K562 (cell line): Measurements from ENCODE around the gene MFSD6. TPM values are rescaled to one million over a fixed set of nuclear protein-coding genes. Genes with fewer than 3 reads are reported as not detected.

Source experiments
- ATAC-seq: fragments of 200-7000 bp; cut with Tn5 transposase; 3 replicates; pipeline ENCODE4 v1.9.1; 2020; ENCODE audit warnings: moderate library complexity
- BruUV-seq: library from RNA; stranded (reverse); fragments of 400-500 nt; replicated peaks from 2 replicates; lab custom pipeline; 2021; lab: Mats Ljungman, UMichigan
- CTCF ChIA-PET: fragments of 300-600 bp; formaldehyde crosslinking; extraction: SDS; loops from one replicate; lab custom pipeline; 2021; ENCODE audit warnings: low intra/inter-chr PET ratio; lab: Yijun Ruan, JAX
- POLR2A ChIA-PET: fragments of 300-600, 350-650 bp; sonication (Branson Sonifier 250); formaldehyde crosslinking; extraction: SDS; loops from one replicate; lab custom pipeline; 2021; ENCODE audit warnings: antibody characterized with exemption, inconsistent platforms; lab: Yijun Ruan, JAX
- DNase-seq, 4 experiments: peaks; one replicate each; pipeline versions ENCODE4 v3.0.0 to v3.0.0-alpha.2; 2011 to 2018; ENCODE audit warnings: low spot score in 3 of 4, mixed read lengths in 3 of 4; ENCODE audit errors: extremely low read depth in 1 of 4
- FAIRE-seq: peaks from 2 replicates; lab custom pipeline; 2011; peaks lifted over from hg19 to GRCh38; lab: Jason Lieb, UNC
- H2AFZ ChIP-seq: 2 replicates; pipeline ENCODE4 v1.6.0; 2011; ENCODE audit warnings: low read depth, low read length, control low read depth, inconsistent platforms
- H3K27ac ChIP-seq: fragments of 200-600 bp; 3 replicates; pipeline ENCODE4 v1.8.0; 2011; ENCODE audit warnings: low read depth, mild to moderate bottlenecking, control low read depth, inconsistent platforms, low read length, moderate library complexity, mixed read lengths; ENCODE audit errors: extremely low read depth
- H3K27me3 ChIP-seq, 2 experiments: fragments of 300-600 bp in 1 of 2; 2 replicates in 1 of 2; 3 replicates in 1 of 2; pipeline versions ENCODE4 v1.6.0 to v1.8.0; 2011; ENCODE audit warnings: inconsistent platforms in 2 of 2, low read length in 2 of 2, mild to moderate bottlenecking in 1 of 2, mixed read lengths in 1 of 2, moderate library complexity in 1 of 2; ENCODE audit not compliant: control insufficient read depth in 2 of 2, insufficient read depth in 2 of 2
- H3K36me3 ChIP-seq: fragments of 300-600 bp; 3 replicates; pipeline ENCODE4 v1.8.0; 2011; ENCODE audit warnings: mild to moderate bottlenecking, low read length, inconsistent platforms; ENCODE audit not compliant: control insufficient read depth, insufficient read depth
- H3K4me1 ChIP-seq, 2 experiments: fragments of 200-600 bp in 1 of 2; replicated peaks in 1 of 2; 2 replicates in 1 of 2; 3 replicates in 1 of 2; pipeline versions ENCODE4 v1.5.1 to v1.8.0; 2011; ENCODE audit warnings: inconsistent platforms in 2 of 2, low read length in 2 of 2, mild to moderate bottlenecking in 1 of 2, mixed read lengths in 1 of 2, moderate library complexity in 1 of 2; ENCODE audit not compliant: control insufficient read depth in 2 of 2, insufficient read depth in 2 of 2
- H3K4me2 ChIP-seq: 2 replicates; pipeline ENCODE4 v1.6.1; 2011; ENCODE audit warnings: low read length, control low read depth, inconsistent platforms, mixed read lengths; ENCODE audit not compliant: insufficient read depth
- H3K4me3 ChIP-seq: fragments of 200-600 bp; sonication (generic), shearing (Covaris generic); 2 replicates; pipeline ENCODE4 v1.5.1; 2016; ENCODE audit warnings: control low read depth, inconsistent platforms
- H3K79me2 ChIP-seq: fragments of 200-600 bp; 3 replicates; pipeline ENCODE4 v1.8.0; 2011; ENCODE audit warnings: low read length, inconsistent platforms; ENCODE audit not compliant: control insufficient read depth, insufficient read depth
- H3K9ac ChIP-seq, 2 experiments: 2 replicates each; pipeline versions ENCODE4 v1.6.0 to v1.6.1; 2011; ENCODE audit warnings: low read depth in 2 of 2, low read length in 2 of 2, control low read depth in 1 of 2, inconsistent platforms in 1 of 2, mild to moderate bottlenecking in 1 of 2, mixed read lengths in 1 of 2; ENCODE audit not compliant: insufficient read depth in 1 of 2
- H3K9me1 ChIP-seq: one replicate; pipeline ENCODE4 v1.6.0; 2011; ENCODE audit warnings: inconsistent platforms, mild to moderate bottlenecking, low read length, moderate library complexity; ENCODE audit not compliant: control insufficient read depth, insufficient read depth
- H3K9me3 ChIP-seq: replicated peaks from 2 replicates; pipeline ENCODE4 v1.5.1; 2011; ENCODE audit warnings: low read depth, low read length, inconsistent platforms; ENCODE audit not compliant: control insufficient read depth, insufficient read depth
- H4K20me1 ChIP-seq: replicated peaks from 2 replicates; pipeline ENCODE4 v1.6.1; 2011; ENCODE audit warnings: low read length, inconsistent platforms, mixed read lengths; ENCODE audit not compliant: control insufficient read depth, insufficient read depth
- ARID3B ChIP-seq: fragments of 250-450 bp; sonication (Bioruptor Pico); IDR thresholded peaks from 2 replicates; pipeline ENCODE4 v1.4.0; 2020; ENCODE audit warnings: borderline replicate concordance
- BCL6 ChIP-seq: fragments of 250-450 bp; sonication (Bioruptor Pico); IDR thresholded peaks from 2 replicates; pipeline ENCODE4 v1.4.0; 2020
- ELF2 ChIP-seq: fragments of 250-450 bp; sonication (Bioruptor Pico); IDR thresholded peaks from 2 replicates; pipeline ENCODE4 v1.5.0; 2021; ENCODE audit warnings: mild to moderate bottlenecking
- GTF2F1 ChIP-seq: IDR thresholded peaks from 2 replicates; pipeline ENCODE4 v1.6.1; 2011; ENCODE audit warnings: low read depth, low read length, improper control_type of control experiment
- HDAC1 ChIP-seq, 2 experiments: fragments of 450-650 bp; IDR thresholded peaks; 2 replicates each; pipeline ENCODE4 v1.6.1; 2016 to 2017; ENCODE audit warnings: inconsistent platforms in 1 of 2, mild to moderate bottlenecking in 1 of 2, moderate library complexity in 1 of 2
- PHF20 ChIP-seq: fragments of 450-650 bp; IDR thresholded peaks from 2 replicates; pipeline ENCODE4 v1.6.1; 2018; ENCODE audit not compliant: partially characterized antibody
- POLR2A ChIP-seq: fragments of 450-650 bp; conservative IDR thresholded peaks from 2 replicates; pipeline ENCODE4 v1.6.1; 2016
- SIX5 ChIP-seq, 2 experiments: IDR thresholded peaks; 2 replicates each; pipeline ENCODE4 v1.6.1; 2011; ENCODE audit warnings: low read length in 2 of 2, borderline replicate concordance in 1 of 2, low read depth in 1 of 2, mild to moderate bottlenecking in 1 of 2, moderate library complexity in 1 of 2; ENCODE audit not compliant: insufficient read depth in 1 of 2
- SRF ChIP-seq, 2 experiments: fragments of 250-450, 450-650 bp in 1 of 2; sonication (Bioruptor Pico) in 1 of 2; sonication (generic) in 1 of 2; formaldehyde crosslinking; IDR thresholded peaks; 2 replicates each; pipeline versions ENCODE4 v1.5.0 to v1.5.1; 2020 to 2022; ENCODE audit warnings: mild to moderate bottlenecking in 1 of 2, missing genetic modification reagents in 1 of 2
- STAG1 ChIP-seq: sonication (generic); formaldehyde crosslinking; IDR thresholded peaks from 2 replicates; pipeline ENCODE4 v1.5.0; 2020; ENCODE audit warnings: missing genetic modification reagents, borderline replicate concordance
- STAT5B ChIP-seq: fragments of 250-450 bp; sonication (Bioruptor Pico); IDR thresholded peaks from 2 replicates; pipeline ENCODE4 v1.8.0; 2021; ENCODE audit warnings: mild to moderate bottlenecking, inconsistent platforms
- TEAD1 ChIP-seq, 2 experiments: fragments of 450-650 bp in 1 of 2; sonication (generic) in 1 of 2; formaldehyde crosslinking; IDR thresholded peaks; 2 replicates each; pipeline versions ENCODE4 v1.4.0 to v1.8.0; 2020 to 2022; ENCODE audit warnings: mild to moderate bottlenecking in 2 of 2, missing genetic modification reagents in 1 of 2
- ZBED1 ChIP-seq: IDR thresholded peaks from 2 replicates; pipeline ENCODE4 v1.6.1; 2014
- ZBTB12 ChIP-seq: fragments of 250-450 bp; sonication (Bioruptor Pico); IDR thresholded peaks from 2 replicates; pipeline ENCODE4 v1.4.0; 2020
- ZC3H11A ChIP-seq: IDR thresholded peaks from 2 replicates; pipeline ENCODE4 v1.6.1; 2012; ENCODE audit warnings: low read depth, low read length, improper control_type of control experiment
- ZNF592 ChIP-seq: fragments of 450-650 bp; IDR thresholded peaks from 2 replicates; pipeline ENCODE4 v1.6.1; 2017; ENCODE audit warnings: antibody characterized with exemption, mild to moderate bottlenecking
- in situ Hi-C: fragments of 300-500 bp; cut with MboI; formaldehyde crosslinking; loops from 4 replicates; pipeline ENCODE4 v1.15.0; 2018; ENCODE audit warnings: inconsistent platforms, mixed read lengths
- intact Hi-C: fragments of 100-400 bp; cut with micrococcal nuclease; formaldehyde crosslinking; loops from 2 replicates; pipeline ENCODE4 v1.14.2; 2022
- polyA plus RNA-seq, 8 experiments: library from polyadenylated mRNA; depleted of rRNA in 4 of 8; stranded (reverse) in 5 of 8; unstranded in 3 of 8; fragments of >200 nt; fragmentation: Nextera tagmentation in 2 of 8; fragmentation: Illumina TruSeq in 1 of 8; extraction: Ambion mirVana in 2 of 8; extraction: Trizol in 1 of 8; gene quantifications; 2 replicates each; pipeline versions ENCODE4 v1.2.1 to v1.2.3, GENCODE V29; 2011 to 2014; ENCODE audit warnings: inconsistent platforms in 1 of 8, missing spikeins in 1 of 8
- total RNA-seq, 7 experiments: library from RNA; depleted of rRNA in 6 of 7; stranded (reverse); fragments of >200 nt in 6 of 7; fragmentation: Illumina TruSeq in 2 of 7; extraction: Trizol in 2 of 7; gene quantifications; 2 replicates each; pipeline versions ENCODE4 v1.2.1 to v1.2.3, GENCODE V29; 2011 to 2021; ENCODE audit warnings: low replicate concordance in 1 of 7

The MFSD6 gene
- total and polyA plus RNA-seq, 9 of the 15 experiments (the other 6 are each of a cell fraction or from before 2014, with no cell fraction given), result 1.1 to 7.9 (median 4.4) TPM

GRCh38 chr2:190482451-190482850, 74.3 kb downstream of the MFSD6 start:
- ATAC-seq (no peak), FAIRE-seq (no peak), DNase-seq (no peak)
- H3K79me2 ChIP-seq, result no peaks in the 10 kb centered on the region
- intact Hi-C loops, result no loop called here
- no peaks in the 10 kb centered on the region for H3K9me1 ChIP-seq
- peaks cover 2 to 6% of the 10 kb centered on the region in 2 experiments; a peak in 2 of 5 replicates for H3K4me1 ChIP-seq
- H2AFZ ChIP-seq, result no peak overlapping the region
- H3K4me3 ChIP-seq, result no peak overlapping the region
- no TSS peak for BruUV-seq
- no peak overlapping the region for H3K9ac ChIP-seq
- no peak overlapping the region for H3K4me2 ChIP-seq
- no peaks in the 10 kb centered on the region for H3K27me3 ChIP-seq
- no peak overlapping the region for H3K27ac ChIP-seq
- in situ Hi-C loops, result no loop called here
- CTCF ChIA-PET, result no interaction called here
- H4K20me1 ChIP-seq, result no peaks in the 10 kb centered on the region
- H3K36me3 ChIP-seq, result no peaks in the 10 kb centered on the region
- H3K9me3 ChIP-seq, result no peaks in the 10 kb centered on the region
- POLR2A ChIA-PET, result interaction anchor here (0.7 kb wide), 1 partner anchor 72 kb away, joined by 3 read pairs; no protein-coding TSS in a partner anchor
- no peak for TF ChIP-seq SIX5 (IDR thresholded peaks at IDR 0.05; ENCODE audit: borderline replicate concordance in 1 of 2, insufficient read depth in 1 of 2, low read depth in 1 of 2, low read length in 2 of 2)
- no peak for TF ChIP-seq STAT5B (CRISPR knock-in tag)
- no peak for TF ChIP-seq ELF2 (CRISPR knock-in tag)
- TF ChIP-seq ARID3B (CRISPR knock-in tag), result no peak
- TF ChIP-seq POLR2A, result no peak
- no peak for TF ChIP-seq SRF (CRISPR knock-in tag; IDR thresholded peaks at IDR 0.05)
- no peak for TF ChIP-seq ZBTB12 (CRISPR knock-in tag)
- TF ChIP-seq BCL6 (CRISPR knock-in tag), result no peak
- no peak for TF ChIP-seq PHF20
- TF ChIP-seq ZBED1, result no peak
- no peak for TF ChIP-seq ZC3H11A
- no peak for TF ChIP-seq STAG1 (CRISPR knock-in tag)
- no peak for TF ChIP-seq HDAC1 (IDR thresholded peaks at IDR 0.05)
- TF ChIP-seq TEAD1 (CRISPR knock-in tag; IDR thresholded peaks at IDR 0.05), result no peak
- no peak for TF ChIP-seq GTF2F1
- TF ChIP-seq ZNF592, result no peak
